ENCODE measurements around the gene RPTOR.

The RPTOR gene

GRCh38 chr17:80998118-80998747 lies 453.6 kb downstream of the RPTOR start:
- DNase-seq = no peak
- no peak overlapping the region for H3K4me3 ChIP-seq (ENCODE audit: low read depth, low read length)
- in situ Hi-C loops (cut with HindIII; ENCODE audit: low pct_ligation_motif_present, low sequenced_read_pairs) = no loop called here
- H3K27ac ChIP-seq = no peak overlapping the region
- TF ChIP-seq, protein P1, sequence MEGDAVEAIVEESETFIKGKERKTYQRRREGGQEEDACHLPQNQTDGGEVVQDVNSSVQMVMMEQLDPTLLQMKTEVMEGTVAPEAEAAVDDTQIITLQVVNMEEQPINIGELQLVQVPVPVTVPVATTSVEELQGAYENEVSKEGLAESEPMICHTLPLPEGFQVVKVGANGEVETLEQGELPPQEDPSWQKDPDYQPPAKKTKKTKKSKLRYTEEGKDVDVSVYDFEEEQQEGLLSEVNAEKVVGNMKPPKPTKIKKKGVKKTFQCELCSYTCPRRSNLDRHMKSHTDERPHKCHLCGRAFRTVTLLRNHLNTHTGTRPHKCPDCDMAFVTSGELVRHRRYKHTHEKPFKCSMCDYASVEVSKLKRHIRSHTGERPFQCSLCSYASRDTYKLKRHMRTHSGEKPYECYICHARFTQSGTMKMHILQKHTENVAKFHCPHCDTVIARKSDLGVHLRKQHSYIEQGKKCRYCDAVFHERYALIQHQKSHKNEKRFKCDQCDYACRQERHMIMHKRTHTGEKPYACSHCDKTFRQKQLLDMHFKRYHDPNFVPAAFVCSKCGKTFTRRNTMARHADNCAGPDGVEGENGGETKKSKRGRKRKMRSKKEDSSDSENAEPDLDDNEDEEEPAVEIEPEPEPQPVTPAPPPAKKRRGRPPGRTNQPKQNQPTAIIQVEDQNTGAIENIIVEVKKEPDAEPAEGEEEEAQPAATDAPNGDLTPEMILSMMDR (IDR thresholded peaks at IDR 0.05; ENCODE audit: low read depth, low read length, missing control alignments) = no peak
- peaks cover 3% of the 10 kb centered on the region for H3K27me3 ChIP-seq (replicated peaks)
- H3K36me3 ChIP-seq (replicated peaks) = peaks cover 53% of the 10 kb centered on the region

DNA sequence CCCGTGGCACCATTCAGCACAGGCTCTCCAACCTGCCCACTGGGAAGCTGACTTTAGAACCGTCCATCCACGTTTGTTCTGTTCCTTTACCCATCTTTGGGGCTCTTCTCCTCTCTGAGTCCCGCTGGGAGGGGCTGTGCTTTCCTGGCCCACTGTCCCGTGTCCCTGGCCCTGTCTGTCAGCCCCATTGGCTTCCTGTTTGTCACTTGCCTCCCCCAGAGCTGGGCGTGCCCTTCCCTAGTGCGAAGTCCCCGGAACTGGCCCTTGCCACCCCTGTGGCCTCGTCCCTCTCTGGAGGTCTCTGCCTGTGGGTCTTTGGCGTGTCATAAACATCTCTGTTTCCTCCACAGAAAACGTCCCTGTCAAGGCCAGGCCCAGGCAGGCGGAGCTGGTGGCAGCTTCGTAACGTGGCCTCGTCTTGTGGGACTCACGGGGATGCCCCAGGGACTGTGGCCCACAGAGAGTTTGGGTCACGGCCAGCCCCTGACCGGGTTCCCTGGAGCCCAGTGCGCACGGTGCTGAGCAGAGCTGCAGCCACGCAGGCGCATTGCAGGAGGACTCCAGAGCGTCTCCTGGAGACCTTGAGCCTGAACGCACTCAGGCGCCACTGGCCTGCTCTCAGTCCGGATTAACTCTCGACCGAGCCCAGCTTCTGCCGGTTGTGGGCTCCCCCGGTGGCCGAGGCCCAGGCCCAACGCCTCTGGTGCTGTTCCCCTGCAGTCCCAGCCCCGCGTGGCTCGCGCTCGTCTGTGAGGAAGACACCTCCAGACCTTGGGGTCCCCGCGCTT lies 454.3 kb downstream of the RPTOR start:
- no peak overlapping the region for H3K4me3 ChIP-seq (ENCODE audit: low read depth, low read length)
- H3K27ac ChIP-seq = no peak overlapping the region
- H3K27me3 ChIP-seq (replicated peaks) = peaks cover 8% of the 10 kb centered on the region
- H3K36me3 ChIP-seq (replicated peaks) = peaks cover 53% of the 10 kb centered on the region
- in situ Hi-C loops (cut with HindIII; ENCODE audit: low pct_ligation_motif_present, low sequenced_read_pairs) = no loop called here
- DNase-seq = no peak
- TF ChIP-seq, protein P1 (IDR thresholded peaks at IDR 0.05; ENCODE audit: low read depth, low read length, missing control alignments) = no peak

- TF ChIP-seq, protein P1 (IDR thresholded peaks at IDR 0.05; ENCODE audit: low read depth, low read length, missing control alignments) = no peak
- DNase-seq = no peak
- in situ Hi-C loops (cut with HindIII; ENCODE audit: low pct_ligation_motif_present, low sequenced_read_pairs) = loop anchor here (25.0 kb wide), 1 partner anchor 113 kb away; no protein-coding TSS in a partner anchor
- H3K36me3 ChIP-seq (replicated peaks) = peaks cover 53% of the 10 kb centered on the region
- no peak overlapping the region for H3K4me3 ChIP-seq (ENCODE audit: low read depth, low read length)
- H3K27me3 ChIP-seq (replicated peaks) = peaks cover 14% of the 10 kb centered on the region
- no peak overlapping the region for H3K27ac ChIP-seq
These were observed 455.1 kb downstream of the RPTOR start for GRCh38 chr17:80999536-81000333.

DNA sequence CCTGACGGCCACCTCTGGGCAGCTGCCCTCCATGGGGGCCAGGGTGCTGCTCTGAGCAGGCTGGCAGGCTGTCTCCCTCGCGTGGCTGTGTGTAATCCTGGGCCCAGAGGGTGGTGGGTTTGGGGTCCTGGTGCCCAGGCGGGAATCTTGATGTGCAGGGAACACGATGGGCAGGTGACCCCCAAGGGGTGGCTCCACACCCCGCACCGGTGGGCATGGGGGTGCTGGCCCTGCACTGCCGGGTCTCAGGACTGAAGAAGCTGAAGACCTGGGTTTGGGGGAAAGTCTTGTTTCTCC lies 455.6 kb downstream of the RPTOR start:
- in situ Hi-C loops (cut with HindIII; ENCODE audit: low pct_ligation_motif_present, low sequenced_read_pairs) = loop anchor here (25.0 kb wide), 1 partner anchor 112 kb away; no protein-coding TSS in a partner anchor
- DNase-seq = no peak
- H3K27me3 ChIP-seq (replicated peaks) = peaks cover 15% of the 10 kb centered on the region
- H3K27ac ChIP-seq = no peak overlapping the region
- H3K4me3 ChIP-seq (ENCODE audit: low read depth, low read length) = no peak overlapping the region
- TF ChIP-seq, protein P1 (IDR thresholded peaks at IDR 0.05; ENCODE audit: low read depth, low read length, missing control alignments) = no peak
- peaks cover 50% of the 10 kb centered on the region for H3K36me3 ChIP-seq (replicated peaks)

- TF ChIP-seq, protein P1 (IDR thresholded peaks at IDR 0.05; ENCODE audit: low read depth, low read length, missing control alignments) = no peak
- Histone ChIP-seq H3K27me3 (replicated peaks) (peaks cover 15% of the 10 kb centered on the region), H3K4me3 (ENCODE audit: low read depth, low read length) (no peak overlapping the region), H3K36me3 (replicated peaks) (peaks cover 45% of the 10 kb centered on the region), H3K27ac (no peak overlapping the region)
- no peak for DNase-seq
- in situ Hi-C loops (cut with HindIII; ENCODE audit: low pct_ligation_motif_present, low sequenced_read_pairs) = loop anchor here (25.0 kb wide), 1 partner anchor 112 kb away; no protein-coding TSS in a partner anchor
These were observed 456.2 kb downstream of the RPTOR start for GRCh38 chr17:81000631-81001357.
